Heart left ventricle (tissue), 16 donors: ENCODE data around the gene FAM193B. TPM values are rescaled to one million over a fixed set of nuclear protein-coding genes. Genes with fewer than 3 reads are reported as not detected.

Experiments
- ATAC-seq, 4 donors: fragments of 200-7000 bp; cut with Tn5 transposase; one replicate each; pipeline ENCODE4 v1.9.1; 2020 to 2022; ENCODE audit warnings: moderate library complexity in 4 of 4, mild to moderate bottlenecking in 3 of 4, moderate number of reproducible peaks in 1 of 4
- DNase-seq, 5 donors: peaks; one replicate each; pipeline ENCODE4 v3.0.0-alpha.2; 2020
- H3K27ac ChIP-seq, 12 donors: fragments of 200-600 bp; sonication (generic) in 4 of 12; one replicate each; pipeline versions ENCODE4 v1.5.0 to v1.8.0; 2016 to 2022; ENCODE audit warnings: mild to moderate bottlenecking in 2 of 12
- H3K27me3 ChIP-seq, 9 donors: fragments of 200-600 bp; sonication (generic) in 2 of 9; one replicate each; pipeline versions ENCODE4 v1.5.1 to v1.8.0; 2016 to 2022; ENCODE audit warnings: mild to moderate bottlenecking in 3 of 9
- H3K36me3 ChIP-seq, 9 donors: fragments of 200-600 bp; sonication (generic) in 2 of 9; one replicate each; pipeline versions ENCODE4 v1.5.0 to v1.8.0; 2018 to 2022; ENCODE audit warnings: mild to moderate bottlenecking in 2 of 9
- H3K4me1 ChIP-seq, 12 donors: fragments of 200-600 bp; sonication (generic) in 4 of 12; one replicate each; pipeline versions ENCODE4 v1.5.0 to v1.8.0; 2016 to 2022; ENCODE audit warnings: mild to moderate bottlenecking in 3 of 12
- H3K4me3 ChIP-seq, 12 donors: fragments of 200-600 bp; sonication (generic) in 4 of 12; one replicate each; pipeline versions ENCODE4 v1.5.0 to v1.8.0; 2017 to 2022; ENCODE audit warnings: mild to moderate bottlenecking in 9 of 12, moderate library complexity in 4 of 12
- H3K9me3 ChIP-seq, 12 donors: fragments of 200-600 bp; sonication (generic) in 4 of 12; one replicate each; pipeline versions ENCODE4 v1.5.0 to v1.8.0; 2016 to 2022; ENCODE audit warnings: mild to moderate bottlenecking in 1 of 12
- CTCF ChIP-seq, 12 donors: fragments of 200-600 bp; sonication (generic) in 4 of 12; IDR thresholded peaks; one replicate each; pipeline versions ENCODE4 v1.5.0 to v1.8.0; 2018 to 2022; ENCODE audit warnings: antibody characterized with exemption in 12 of 12, mild to moderate bottlenecking in 5 of 12
- POLR2A ChIP-seq, 2 donors: fragments of 450-650 bp; IDR thresholded peaks; one replicate each; pipeline ENCODE4 v1.6.1; 2017; ENCODE audit warnings: antibody characterized with exemption in 2 of 2, mild to moderate bottlenecking in 2 of 2, moderate library complexity in 2 of 2
- WGBS, 4 donors: extraction: QIAGEN DNeasy Blood & Tissue Kit in 2 of 4; methylation state at CpG; one replicate each; pipeline versions ENCODE4 v1.1.5 to v1.1.7; 2013 to 2018; 5-methylcytosine and 5-hydroxymethylcytosine counted together
- intact Hi-C, 10 donors: fragments of 100-400 bp; cut with DNase I; formaldehyde crosslinking; loops; one replicate each; pipeline versions ENCODE4 v1.11.1 to v1.14.2; 2022
- polyA plus RNA-seq, 2 donors: library from polyadenylated mRNA; stranded (reverse); fragments of 200-250 nt; gene quantifications; one replicate each; pipeline ENCODE4 v1.2.3, GENCODE V29; 2013
- total RNA-seq, 9 donors: library from RNA; depleted of rRNA in 2 of 9; stranded (reverse); fragments of >200 nt in 2 of 9; fragmentation: NEBNext Ultra II Directional in 3 of 9; extraction: Animal tissue kit (Norgen Biotek cat#: 25700) in 3 of 9; gene quantifications; one replicate each; pipeline versions ENCODE4 v1.1.0 to v1.2.4, GENCODE V29; 2016 to 2023
- donor health status: ischemic (EF 13 %, LVEDD 7.1; RV severe dilation, severe dysfunction).
- donor health status: healthy with polysubstance abuse.
- donor health status: DM: no; HTN: yes; CAD: no.
- donor health status: DM: no; HTN: no; CAD: no.
- donor health status: ischemic (EF 25% LVEDD 6.9; RV normal size, moderate dysfunction).
- donor health status: ischemic (EF 25% LVEDD 5.7; RV mildly dilated, moderate dysfunction).
- donor health status: healthy.
- donor health status: DM: yes; HTN: yes; CAD: no.
- donor health status: ischemic (EF 35%, LVEDD 5.7; RV mildly dilated, moderate dysfunction).
- donor health status: nonischemic (EF 11% LVEDD 7.7; RV severe dilation, severe dysfunction).
- donor health status: DM: yes; HTN: yes; CAD: no.
- donor health status: PGD.
- donor health status: ischemic (EF 29% LVEDD 5.4; RV normal size, mild dysfunction).
- donor health status: nonischemic (EF 23%, LVEDD 6.1; RV moderate dilation, normal function).

Gene FAM193B
- total and polyA plus RNA-seq, 11 donors, result 13.1 to 58.9 (median 20.2) TPM

GRCh38 chr5:177511181-177511580 lies 43.2 kb downstream of the FAM193B start:
- H3K9me3 ChIP-seq, result no peaks in the 10 kb centered on the region
- peak overlapping the region in 1 of 12 donors; percentile 93 for H3K27ac ChIP-seq
- H3K36me3 ChIP-seq, result peaks cover 7 to 59% (median 49%) of the 10 kb centered on the region in 9 donors
- WGBS, 4 donors, result 87 to 94% (median 89%) methylated on average over 5 of the region's 5 CpGs
- DNase-seq (no peak), ATAC-seq (no peak)
- H3K27me3 ChIP-seq, result no peaks in the 10 kb centered on the region
- H3K4me3 ChIP-seq, result no peak overlapping the region
- TF ChIP-seq CTCF (IDR thresholded peaks at IDR 0.05), result no peak
- no peak for TF ChIP-seq POLR2A (IDR thresholded peaks at IDR 0.05)
- intact Hi-C loops, result loop anchor here in 2 of 10 donors (10.0 kb wide), 1 partner anchor 84 kb away; the partner anchor contains the start of gene TMED9 (in 2 of the 2)
- H3K4me1 ChIP-seq, result peaks cover 0 to 43% (median 10%) of the 10 kb centered on the region in 12 donors

- WGBS, 4 donors, result 85 to 92% (median 90%) methylated on average over 15 of the region's 15 CpGs
Measured at GRCh38 chr5:177510567-177511053, 43.8 kb downstream of the FAM193B start.

GRCh38 chr5:177509991-177510566 lies 44.3 kb downstream of the FAM193B start:
- Histone ChIP-seq H3K27ac (peak overlapping the region in 4 of 12 donors; percentile 14 to 93 (median 50)), H3K4me3 (peak overlapping the region in 5 of 12 donors; percentile 35 to 71 (median 48)), H3K4me1 (peaks cover 0 to 32% (median 0%) of the 10 kb centered on the region in 12 donors), H3K36me3 (peaks cover 7 to 50% (median 42%) of the 10 kb centered on the region in 9 donors), H3K27me3 (no peaks in the 10 kb centered on the region), H3K9me3 (no peaks in the 10 kb centered on the region)
- ATAC-seq, result no peak
- no peak for DNase-seq
- intact Hi-C loops, result loop anchor here in 3 of 10 donors (10.0 kb wide), 2 partner anchors 85 to 195 kb away; partner anchors contain the start of genes TMED9 (in 2 of the 3) and MXD3 (in 1 of the 3)
- 69 to 75% (median 75%) methylated on average over 7 to 11 of the region's 11 CpGs for WGBS, 4 donors
- TF ChIP-seq CTCF (IDR thresholded peaks at IDR 0.05), result no peak
- TF ChIP-seq POLR2A (IDR thresholded peaks at IDR 0.05), result no peak

More at GRCh38 chr5:177510567-177511053, 43.8 kb downstream of the FAM193B start:
- TF ChIP-seq CTCF (IDR thresholded peaks at IDR 0.05) (no peak), POLR2A (IDR thresholded peaks at IDR 0.05) (no peak)
- DNase-seq (no peak), ATAC-seq (peak in 2 of 4 donors; percentile 8 to 29)
- H3K4me3 ChIP-seq, result peak overlapping the region in 1 of 12 donors; percentile 71
- H3K27me3 ChIP-seq, result no peaks in the 10 kb centered on the region
- peaks cover 7 to 55% (median 47%) of the 10 kb centered on the region in 9 donors for H3K36me3 ChIP-seq
- intact Hi-C loops, result loop anchor here in 2 of 10 donors (10.0 kb wide), 1 partner anchor 84 kb away; the partner anchor contains the start of gene TMED9 (in 2 of the 2)
- peaks cover 0 to 37% (median 5%) of the 10 kb centered on the region in 12 donors for H3K4me1 ChIP-seq
- H3K27ac ChIP-seq, result peak overlapping the region in 2 of 12 donors; percentile 43 to 93
- H3K9me3 ChIP-seq, result no peaks in the 10 kb centered on the region

GRCh38 chr5:177509381-177509951 lies 44.9 kb downstream of the FAM193B start, which contains the start of gene DOK3:
DOK3 (minus strand) TSS chr5:177509826; CDS start chr5:177509540, 286 bp downstream.
- H3K4me3 ChIP-seq, result peak within 1 kb of the TSS in 9 of 12 donors; percentile 11 to 71 (median 39)
- peaks cover 0 to 27% (median 0%) of the 10 kb centered on the region in 12 donors for H3K4me1 ChIP-seq
- peaks cover 7 to 49% (median 38%) of the 10 kb centered on the region in 9 donors for H3K36me3 ChIP-seq
- no peaks in the 10 kb centered on the region for H3K9me3 ChIP-seq
- H3K27me3 ChIP-seq, result no peaks in the 10 kb centered on the region
- DNase-seq (peak in 2 of 5 donors; percentile 69 to 80), ATAC-seq (peak; percentile 29 to 66 (median 46))
- 26 to 43% (median 31%) methylated on average over 20 of the region's 20 CpGs for WGBS, 4 donors
- no peak for TF ChIP-seq POLR2A (IDR thresholded peaks at IDR 0.05)
- TF ChIP-seq CTCF (IDR thresholded peaks at IDR 0.05), result no peak
- intact Hi-C loops, result loop anchor here in 1 of 10 donors (10.0 kb wide), 1 partner anchor 195 kb away; the partner anchor contains the start of gene MXD3
- peak within 1 kb of the TSS in 7 of 12 donors; percentile 33 to 93 (median 48) for H3K27ac ChIP-seq
